Loucy (cell line): ENCODE data around the gene DEUP1.

Experiments used
- H2AFZ ChIP-seq: fragments of 200-600 bp; sonication (generic); 2 replicates; pipeline ENCODE4 v1.6.0; 2016; ENCODE audit warnings: antibody characterized with exemption, mild to moderate bottlenecking, low read length, moderate library complexity
- H3F3A ChIP-seq: fragments of 200-600 bp; 2 replicates; pipeline ENCODE4 v1.6.0; 2016; ENCODE audit warnings: antibody characterized with exemption, low read depth, mild to moderate bottlenecking
- H3K27me3 ChIP-seq: fragments of 200-600 bp; sonication (generic); 2 replicates; pipeline ENCODE4 v1.6.1; 2014; ENCODE audit warnings: low read length, mild to moderate bottlenecking; ENCODE audit not compliant: insufficient read depth, poor library complexity, severe bottlenecking
- H3K36me3 ChIP-seq: fragments of 200-600 bp; sonication (generic); 2 replicates; pipeline ENCODE4 v1.6.1; 2016; ENCODE audit warnings: low read length; ENCODE audit not compliant: insufficient read depth
- H3K4me1 ChIP-seq: fragments of 200-600 bp; sonication (generic); 2 replicates; pipeline ENCODE4 v1.5.1; 2014; ENCODE audit warnings: low read length, mild to moderate bottlenecking; ENCODE audit not compliant: insufficient read depth, poor library complexity, severe bottlenecking
- H3K4me2 ChIP-seq: fragments of 200-600 bp; sonication (generic); 2 replicates; pipeline ENCODE4 v1.6.0; 2014; ENCODE audit warnings: antibody characterized with exemption, low read length, low read depth, mild to moderate bottlenecking; ENCODE audit not compliant: poor library complexity, severe bottlenecking
- H3K4me3 ChIP-seq: fragments of 200-600 bp; sonication (generic); 2 replicates; pipeline ENCODE4 v1.5.1; 2014; ENCODE audit warnings: low read length, mild to moderate bottlenecking, mixed read lengths; ENCODE audit not compliant: poor library complexity, severe bottlenecking
- H3K79me2 ChIP-seq: fragments of 200-600 bp; sonication (generic); 2 replicates; pipeline ENCODE4 v1.6.1; 2014; ENCODE audit warnings: low read length; ENCODE audit not compliant: insufficient read depth
- H3K9ac ChIP-seq: fragments of 200-600 bp; sonication (generic); 2 replicates; pipeline ENCODE4 v1.6.0; 2014; ENCODE audit warnings: mild to moderate bottlenecking, low read depth, low read length, moderate library complexity; ENCODE audit not compliant: poor library complexity, severe bottlenecking
- H3K9me2 ChIP-seq: fragments of 200-600 bp; sonication (generic); replicated peaks from 2 replicates; pipeline ENCODE4 v1.6.1; 2016; ENCODE audit warnings: low read depth, low read length, mixed read lengths
- H3K9me3 ChIP-seq: fragments of 200-600 bp; sonication (generic); 2 replicates; pipeline ENCODE4 v1.6.1; 2014; ENCODE audit warnings: mild to moderate bottlenecking, antibody characterized with exemption, low read length, low read depth; ENCODE audit not compliant: insufficient read depth
- H4K20me1 ChIP-seq: fragments of 200-600 bp; sonication (generic); 2 replicates; pipeline ENCODE4 v1.6.0; 2014; ENCODE audit warnings: antibody characterized with exemption, low read length, mild to moderate bottlenecking; ENCODE audit not compliant: insufficient read depth, poor library complexity, severe bottlenecking
- CTCF ChIP-seq: fragments of 200-600 bp; sonication (generic); conservative IDR thresholded peaks from 2 replicates; pipeline ENCODE4 v1.5.1; 2014; ENCODE audit warnings: mild to moderate bottlenecking, antibody characterized with exemption, low read length
- EZH2phosphoT487 ChIP-seq: fragments of 200-600 bp; IDR thresholded peaks from 2 replicates; pipeline ENCODE4 v1.6.1; 2018; ENCODE audit warnings: antibody characterized with exemption, mild to moderate bottlenecking, moderate library complexity, borderline replicate concordance

DEUP1 gene

GRCh38 chr11:93319224-93319839 lies 11.2 kb upstream of the DEUP1 start:
- H2AFZ ChIP-seq: no peak overlapping the region
- H3F3A ChIP-seq: no peaks in the 10 kb centered on the region
- no peaks in the 10 kb centered on the region for H4K20me1 ChIP-seq
- H3K9me2 ChIP-seq: no peaks in the 10 kb centered on the region
- TF ChIP-seq EZH2phosphoT487 (no peak), CTCF (no peak)
- H3K4me3 ChIP-seq: no peak overlapping the region
- H3K4me1 ChIP-seq: no peaks in the 10 kb centered on the region
- no peaks in the 10 kb centered on the region for H3K27me3 ChIP-seq
- H3K9me3 ChIP-seq: no peaks in the 10 kb centered on the region
- no peak overlapping the region for H3K9ac ChIP-seq
- H3K79me2 ChIP-seq: no peaks in the 10 kb centered on the region
- H3K4me2 ChIP-seq: no peak overlapping the region
- no peaks in the 10 kb centered on the region for H3K36me3 ChIP-seq

DNA sequence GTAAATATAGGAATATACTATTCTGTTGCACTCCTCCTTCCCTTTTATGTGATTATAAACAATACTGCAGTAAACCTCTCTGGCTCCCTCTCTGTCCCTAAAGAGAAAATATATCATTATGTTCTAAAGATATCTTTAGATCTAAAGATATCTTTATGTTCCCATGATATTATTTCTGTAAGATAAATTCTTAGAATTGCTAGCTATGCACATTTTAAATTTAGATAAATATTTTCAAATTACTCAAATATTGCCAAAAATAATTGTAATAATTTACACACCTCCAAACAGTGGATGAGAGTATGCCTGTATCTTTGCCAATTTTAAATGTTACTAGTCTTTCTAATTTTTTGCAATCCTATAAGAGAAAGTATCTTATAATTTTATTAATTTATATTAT lies 10.3 kb upstream of the DEUP1 start:
- Histone ChIP-seq H4K20me1 (no peaks in the 10 kb centered on the region), H2AFZ (no peak overlapping the region), H3K27me3 (no peaks in the 10 kb centered on the region), H3K79me2 (no peaks in the 10 kb centered on the region), H3K4me2 (no peak overlapping the region), H3K9me3 (no peaks in the 10 kb centered on the region), H3K9me2 (no peaks in the 10 kb centered on the region), H3K9ac (no peak overlapping the region), H3K4me1 (no peaks in the 10 kb centered on the region), H3K36me3 (no peaks in the 10 kb centered on the region), H3K4me3 (no peak overlapping the region), H3F3A (no peaks in the 10 kb centered on the region)
- TF ChIP-seq EZH2phosphoT487 (no peak), CTCF (no peak)

- H4K20me1 ChIP-seq: no peaks in the 10 kb centered on the region
- H3K9me2 ChIP-seq: no peaks in the 10 kb centered on the region
- no peaks in the 10 kb centered on the region for H3K4me1 ChIP-seq
- no peaks in the 10 kb centered on the region for H3K27me3 ChIP-seq
- no peak for TF ChIP-seq EZH2phosphoT487
- no peak for TF ChIP-seq CTCF
- H3K4me3 ChIP-seq: no peak overlapping the region
- H3K4me2 ChIP-seq: no peak overlapping the region
- H3K9ac ChIP-seq: no peak overlapping the region
- H3F3A ChIP-seq: no peaks in the 10 kb centered on the region
- no peak overlapping the region for H2AFZ ChIP-seq
- H3K79me2 ChIP-seq: no peaks in the 10 kb centered on the region
- no peaks in the 10 kb centered on the region for H3K36me3 ChIP-seq
- H3K9me3 ChIP-seq: no peaks in the 10 kb centered on the region
Measured at GRCh38 chr11:93322207-93322606, 8.3 kb upstream of the DEUP1 start.
